Loucy (cell line): Measurements from ENCODE around the gene CLEC9A.

Experiments
- EZH2phosphoT487 ChIP-seq: fragments of 200-600 bp; IDR thresholded peaks from 2 replicates; pipeline ENCODE4 v1.6.1; 2018; ENCODE audit warnings: antibody characterized with exemption, mild to moderate bottlenecking, moderate library complexity, borderline replicate concordance
- TF ChIP-seq, protein P1 (sequence below): fragments of 200-600 bp; sonication (generic); conservative IDR thresholded peaks from 2 replicates; pipeline ENCODE4 v1.5.1; 2014; ENCODE audit warnings: mild to moderate bottlenecking, antibody characterized with exemption, low read length

DNA sequence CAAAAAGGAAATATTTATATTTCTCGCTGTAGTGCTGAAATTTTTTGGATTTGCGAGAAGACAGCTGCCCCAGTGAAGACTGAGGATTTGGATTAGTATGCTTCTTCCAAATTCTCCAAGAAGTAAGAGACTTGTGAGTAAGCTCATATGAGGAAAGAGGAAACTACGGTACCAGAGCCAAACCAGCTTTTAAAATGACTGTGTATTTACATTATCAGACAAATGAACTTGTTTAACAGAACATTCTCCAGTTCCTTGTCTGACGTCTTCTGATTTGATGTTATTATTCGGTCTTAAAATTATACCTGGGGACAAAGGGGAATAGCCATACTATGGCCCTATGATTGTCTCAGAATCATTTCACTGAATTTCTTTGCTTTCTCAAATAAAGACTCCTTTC lies 12.1 kb upstream of the CLEC9A start:
- TF ChIP-seq, protein P1, sequence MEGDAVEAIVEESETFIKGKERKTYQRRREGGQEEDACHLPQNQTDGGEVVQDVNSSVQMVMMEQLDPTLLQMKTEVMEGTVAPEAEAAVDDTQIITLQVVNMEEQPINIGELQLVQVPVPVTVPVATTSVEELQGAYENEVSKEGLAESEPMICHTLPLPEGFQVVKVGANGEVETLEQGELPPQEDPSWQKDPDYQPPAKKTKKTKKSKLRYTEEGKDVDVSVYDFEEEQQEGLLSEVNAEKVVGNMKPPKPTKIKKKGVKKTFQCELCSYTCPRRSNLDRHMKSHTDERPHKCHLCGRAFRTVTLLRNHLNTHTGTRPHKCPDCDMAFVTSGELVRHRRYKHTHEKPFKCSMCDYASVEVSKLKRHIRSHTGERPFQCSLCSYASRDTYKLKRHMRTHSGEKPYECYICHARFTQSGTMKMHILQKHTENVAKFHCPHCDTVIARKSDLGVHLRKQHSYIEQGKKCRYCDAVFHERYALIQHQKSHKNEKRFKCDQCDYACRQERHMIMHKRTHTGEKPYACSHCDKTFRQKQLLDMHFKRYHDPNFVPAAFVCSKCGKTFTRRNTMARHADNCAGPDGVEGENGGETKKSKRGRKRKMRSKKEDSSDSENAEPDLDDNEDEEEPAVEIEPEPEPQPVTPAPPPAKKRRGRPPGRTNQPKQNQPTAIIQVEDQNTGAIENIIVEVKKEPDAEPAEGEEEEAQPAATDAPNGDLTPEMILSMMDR, result no peak
- no peak for TF ChIP-seq EZH2phosphoT487
